ENCODE results near the gene TEX30. TPM values are rescaled to one million over a fixed set of nuclear protein-coding genes. Genes with fewer than 3 reads are reported as not detected.

Gene TEX30
- total RNA-seq, 3 donors from 2014 or later (not counting 1 experiment from before 2014, with no cell fraction given), result 8.7 to 10.3 (median 9.3) TPM

- ATAC-seq (no peak), DNase-seq (no peak)
- no peak overlapping the region for H3K4me3 Mint-ChIP-seq
- H3K9me3 ChIP-seq (ENCODE audit: control insufficient read depth, insufficient read depth, low read length), result no peaks in the 10 kb centered on the region
- WGBS (ENCODE audit: insufficient coverage), result 96% methylated on average over 3 of the region's 4 CpGs
- no peak overlapping the region for H3K4me3 ChIP-seq (ENCODE audit: low read length)
- no peaks in the 10 kb centered on the region for H3K27me3 ChIP-seq (ENCODE audit: control insufficient read depth, insufficient read depth, low read length)
- intact Hi-C loops (cut with micrococcal nuclease), result no loop called here
- no peaks in the 10 kb centered on the region for H3K27me3 Mint-ChIP-seq (ENCODE audit: low read depth in 2 of 2)
- H3K36me3 Mint-ChIP-seq, result peaks cover 8% of the 10 kb centered on the region
- H3K27ac ChIP-seq (ENCODE audit: low read length), result no peak overlapping the region
- TF ChIP-seq, protein P1, sequence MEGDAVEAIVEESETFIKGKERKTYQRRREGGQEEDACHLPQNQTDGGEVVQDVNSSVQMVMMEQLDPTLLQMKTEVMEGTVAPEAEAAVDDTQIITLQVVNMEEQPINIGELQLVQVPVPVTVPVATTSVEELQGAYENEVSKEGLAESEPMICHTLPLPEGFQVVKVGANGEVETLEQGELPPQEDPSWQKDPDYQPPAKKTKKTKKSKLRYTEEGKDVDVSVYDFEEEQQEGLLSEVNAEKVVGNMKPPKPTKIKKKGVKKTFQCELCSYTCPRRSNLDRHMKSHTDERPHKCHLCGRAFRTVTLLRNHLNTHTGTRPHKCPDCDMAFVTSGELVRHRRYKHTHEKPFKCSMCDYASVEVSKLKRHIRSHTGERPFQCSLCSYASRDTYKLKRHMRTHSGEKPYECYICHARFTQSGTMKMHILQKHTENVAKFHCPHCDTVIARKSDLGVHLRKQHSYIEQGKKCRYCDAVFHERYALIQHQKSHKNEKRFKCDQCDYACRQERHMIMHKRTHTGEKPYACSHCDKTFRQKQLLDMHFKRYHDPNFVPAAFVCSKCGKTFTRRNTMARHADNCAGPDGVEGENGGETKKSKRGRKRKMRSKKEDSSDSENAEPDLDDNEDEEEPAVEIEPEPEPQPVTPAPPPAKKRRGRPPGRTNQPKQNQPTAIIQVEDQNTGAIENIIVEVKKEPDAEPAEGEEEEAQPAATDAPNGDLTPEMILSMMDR (IDR thresholded peaks at IDR 0.05), result no peak
- H3K4me1 Mint-ChIP-seq, result peaks cover 13 to 14% of the 10 kb centered on the region in 2 donors
- H3K27ac Mint-ChIP-seq, result no peak overlapping the region
- no peaks in the 10 kb centered on the region for H3K4me1 ChIP-seq (ENCODE audit: control insufficient read depth, insufficient read depth, low read length)
- no peaks in the 10 kb centered on the region for H3K9me3 Mint-ChIP-seq
- H3K36me3 ChIP-seq (ENCODE audit: control insufficient read depth, insufficient read depth, low read length), result peaks cover 18% of the 10 kb centered on the region
Measured at GRCh38 chr13:102816708-102817107, 43.1 kb upstream of the TEX30 start.

DNA sequence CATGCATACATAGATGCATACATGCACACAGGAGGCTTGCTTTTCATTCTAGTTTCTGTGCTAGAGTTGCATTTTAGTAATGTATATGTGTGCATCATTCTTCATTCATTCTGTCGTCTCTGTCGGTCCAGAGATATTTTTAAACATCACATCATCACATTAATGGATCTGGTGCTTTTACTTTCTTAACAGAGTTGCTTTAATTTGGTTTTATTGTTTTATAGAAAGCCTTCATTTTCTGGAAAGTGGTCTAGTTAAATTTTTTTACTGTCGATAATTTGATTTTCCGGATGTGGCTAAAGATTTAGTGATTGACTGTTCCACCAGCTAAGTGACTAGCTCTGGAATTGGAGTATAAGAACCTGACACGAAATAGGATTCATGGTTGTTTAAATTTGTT is 42.2 kb upstream of the TEX30 start:
- no peak overlapping the region for H3K27ac ChIP-seq (ENCODE audit: low read length)
- no peak for DNase-seq
- peaks cover 13% of the 10 kb centered on the region for H3K36me3 ChIP-seq (ENCODE audit: control insufficient read depth, insufficient read depth, low read length)
- no peak overlapping the region for H3K4me3 ChIP-seq (ENCODE audit: low read length)
- H3K4me1 ChIP-seq (ENCODE audit: control insufficient read depth, insufficient read depth, low read length), result no peaks in the 10 kb centered on the region
- peaks cover 13 to 14% of the 10 kb centered on the region in 2 donors for H3K4me1 Mint-ChIP-seq
- no peaks in the 10 kb centered on the region for H3K27me3 Mint-ChIP-seq (ENCODE audit: low read depth in 2 of 2)
- no peak for ATAC-seq
- intact Hi-C loops (cut with micrococcal nuclease), result no loop called here
- peaks cover 9% of the 10 kb centered on the region for H3K36me3 Mint-ChIP-seq
- WGBS (ENCODE audit: insufficient coverage), result 97% methylated on average over 3 of the region's 5 CpGs
- H3K9me3 ChIP-seq (ENCODE audit: control insufficient read depth, insufficient read depth, low read length), result no peaks in the 10 kb centered on the region
- TF ChIP-seq, protein P1 (IDR thresholded peaks at IDR 0.05), result no peak
- H3K4me3 Mint-ChIP-seq, result no peak overlapping the region
- H3K27me3 ChIP-seq (ENCODE audit: control insufficient read depth, insufficient read depth, low read length), result no peaks in the 10 kb centered on the region
- H3K9me3 Mint-ChIP-seq, result no peaks in the 10 kb centered on the region
- no peak overlapping the region for H3K27ac Mint-ChIP-seq

- Histone ChIP-seq H3K36me3 (ENCODE audit: control insufficient read depth, insufficient read depth, low read length) (peaks cover 13% of the 10 kb centered on the region), H3K4me3 (ENCODE audit: low read length) (no peak overlapping the region), H3K4me1 (ENCODE audit: control insufficient read depth, insufficient read depth, low read length) (no peaks in the 10 kb centered on the region), H3K9me3 (ENCODE audit: control insufficient read depth, insufficient read depth, low read length) (no peaks in the 10 kb centered on the region), H3K27me3 (ENCODE audit: control insufficient read depth, insufficient read depth, low read length) (no peaks in the 10 kb centered on the region), H3K27ac (ENCODE audit: low read length) (no peak overlapping the region)
- 99% methylated on average over 5 of the region's 6 CpGs for WGBS (ENCODE audit: insufficient coverage)
- peaks cover 9% of the 10 kb centered on the region for H3K36me3 Mint-ChIP-seq
- TF ChIP-seq, protein P1 (IDR thresholded peaks at IDR 0.05), result no peak
- ATAC-seq (no peak), DNase-seq (no peak)
- peaks cover 17 to 18% of the 10 kb centered on the region in 2 donors for H3K4me1 Mint-ChIP-seq
- no peak overlapping the region for H3K4me3 Mint-ChIP-seq
- intact Hi-C loops (cut with micrococcal nuclease), result no loop called here
- no peaks in the 10 kb centered on the region for H3K9me3 Mint-ChIP-seq
- H3K27me3 Mint-ChIP-seq (ENCODE audit: low read depth in 2 of 2), result no peaks in the 10 kb centered on the region
- H3K27ac Mint-ChIP-seq, result no peak overlapping the region
Measured at GRCh38 chr13:102814793-102815192, 41.2 kb upstream of the TEX30 start.

GRCh38 chr13:102814025-102814607 is 40.5 kb upstream of the TEX30 start:
- H3K27ac ChIP-seq (ENCODE audit: low read length), result no peak overlapping the region
- peaks cover 13% of the 10 kb centered on the region for H3K36me3 ChIP-seq (ENCODE audit: control insufficient read depth, insufficient read depth, low read length)
- Mint-ChIP-seq H3K4me1 (peaks cover 19 to 20% of the 10 kb centered on the region in 2 donors), H3K36me3 (peaks cover 9% of the 10 kb centered on the region), H3K27ac (peak overlapping the region in 1 of 2 donors; percentile 10), H3K27me3 (ENCODE audit: low read depth in 2 of 2) (no peaks in the 10 kb centered on the region), H3K4me3 (no peak overlapping the region), H3K9me3 (no peaks in the 10 kb centered on the region)
- no peaks in the 10 kb centered on the region for H3K9me3 ChIP-seq (ENCODE audit: control insufficient read depth, insufficient read depth, low read length)
- WGBS (ENCODE audit: insufficient coverage), result 81% methylated on average over 7 of the region's 7 CpGs
- intact Hi-C loops (cut with micrococcal nuclease), result no loop called here
- ATAC-seq (no peak), DNase-seq (no peak)
- no peaks in the 10 kb centered on the region for H3K4me1 ChIP-seq (ENCODE audit: control insufficient read depth, insufficient read depth, low read length)
- H3K27me3 ChIP-seq (ENCODE audit: control insufficient read depth, insufficient read depth, low read length), result no peaks in the 10 kb centered on the region
- TF ChIP-seq, protein P1 (IDR thresholded peaks at IDR 0.05), result no peak
- no peak overlapping the region for H3K4me3 ChIP-seq (ENCODE audit: low read length)

Data from natural killer cell (primary cell).